Pancreas (tissue), 10 donors: Measurements from ENCODE around the gene COL9A2. TPM values are rescaled to one million over a fixed set of nuclear protein-coding genes. Genes with fewer than 3 reads are reported as not detected.
A peak's percentile ranks its signal among the peaks of the same experiment; 100 is the strongest.

Source experiments
- ATAC-seq, 4 donors: fragments of 200-7000 bp; cut with Tn5 transposase; one replicate each; pipeline versions ENCODE4 v1.8.0 to v1.9.1; 2020; ENCODE audit warnings: mild to moderate bottlenecking in 4 of 4, moderate library complexity in 4 of 4
- DNase-seq, 6 donors: peaks; one replicate each; pipeline ENCODE4 v3.0.0-alpha.2; 2020
- FAIRE-seq: peaks from 2 replicates; lab custom pipeline; 2012; peaks lifted over from hg19 to GRCh38; lab: Jason Lieb, UNC
- H3K27ac ChIP-seq, 4 donors: fragments of 200-600 bp; sonication (generic); 1 replicate in 3 of 4; 2 replicates in 1 of 4; pipeline versions ENCODE4 v1.5.0 to v1.8.0; 2020
- H3K27me3 ChIP-seq, 4 donors: fragments of 200-600 bp; one replicate each; pipeline ENCODE4 v1.8.0; 2021
- H3K36me3 ChIP-seq, 3 donors: fragments of 200-600 bp; sonication (generic) in 1 of 3; one replicate each; pipeline versions ENCODE4 v1.5.0 to v1.8.0; 2020 to 2021
- H3K4me1 ChIP-seq, 3 donors: fragments of 200-600 bp; one replicate each; pipeline ENCODE4 v1.8.0; 2021
- H3K4me3 ChIP-seq, 4 donors: fragments of 200-600 bp; sonication (generic) in 2 of 4; one replicate each; pipeline versions ENCODE4 v1.5.0 to v1.8.0; 2020 to 2021
- H3K9me3 ChIP-seq, 4 donors: fragments of 200-600 bp; one replicate each; pipeline ENCODE4 v1.8.0; 2021
- WGBS, 2 donors: extraction: QIAGEN DNeasy Blood & Tissue Kit; methylation state at CpG; one replicate each; pipeline ENCODE4 v1.1.7; 2013; 5-methylcytosine and 5-hydroxymethylcytosine counted together
- intact Hi-C, 3 donors: fragments of 100-400 bp; cut with DNase I; formaldehyde crosslinking; loops; one replicate each; pipeline versions ENCODE4 v1.11.1 to v1.14.2; 2022
- polyA plus RNA-seq, 2 donors: library from polyadenylated mRNA; stranded (reverse); fragments of 200-250 nt; gene quantifications; one replicate each; pipeline ENCODE4 v1.2.3, GENCODE V29; 2013
- total RNA-seq, 6 donors: library from RNA; stranded (reverse); fragmentation: NEBNext Ultra II Directional in 4 of 6; extraction: Animal tissue kit (Norgen Biotek cat#: 25700) in 4 of 6; gene quantifications; one replicate each; pipeline versions ENCODE4 v1.2.1 to v1.2.4, GENCODE V29; 2021 to 2023
- TF ChIP-seq, protein P1 (sequence below), 4 donors: fragments of 200-600 bp; sonication (generic) in 3 of 4; IDR thresholded peaks; one replicate each; pipeline versions ENCODE4 v1.5.0 to v1.8.0; 2021; ENCODE audit warnings: antibody characterized with exemption in 4 of 4
- donor health status: healthy with polysubstance abuse.
- donor health status: DM: no; HTN: no; CAD: no; lungs with moderate emphysema.
- donor health status: DM: no; HTN: no; CAD: no.
- donor health status: control.
- donor health status: control.
- donor health status: Bipolar disorder and iron deficiency.
- donor health status: DM: yes; HTN: yes; CAD: no.
- donor health status: DM: no; HTN: no; CAD: no.
- donor health status: DM: no; HTN: no; CAD: no.
- donor health status: DM: yes; HTN: yes; CAD: no.

COL9A2 gene
- total and polyA plus RNA-seq, 8 donors, result 0.55 to 10.9 (median 2.1) TPM

DNA sequence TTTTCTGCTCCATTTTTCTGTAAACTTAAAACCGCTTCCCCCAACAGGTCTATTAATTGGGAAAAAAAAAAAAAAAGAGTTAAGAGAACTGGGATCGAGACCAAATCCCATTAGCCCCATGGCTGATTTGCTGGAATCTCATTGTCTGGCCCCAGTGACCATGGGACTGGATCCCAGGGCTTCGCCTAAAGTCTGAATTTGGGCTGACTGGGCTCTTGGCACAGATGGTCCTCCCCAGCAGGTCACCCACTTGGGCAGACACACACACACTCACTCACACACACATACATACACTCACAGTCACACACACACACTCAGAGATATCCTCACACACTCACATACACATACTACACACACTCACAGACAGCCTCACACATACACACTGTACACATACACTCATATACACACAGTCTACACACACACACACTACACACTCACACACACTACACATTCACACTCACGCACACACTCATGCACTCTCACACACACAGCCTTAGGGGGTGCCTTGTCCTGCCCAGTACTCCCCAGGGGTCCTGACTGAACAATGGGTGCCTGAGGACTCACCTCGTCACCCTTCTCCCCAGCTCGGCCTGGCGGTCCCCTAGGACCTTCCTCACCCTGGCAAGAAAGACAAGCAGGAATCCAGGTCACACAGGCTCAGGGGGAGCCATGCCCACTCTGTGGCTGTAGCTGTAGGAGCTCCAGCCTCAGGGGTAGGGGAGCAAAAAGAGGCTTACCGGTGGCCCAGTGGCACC, 7.5 kb downstream of the COL9A2 start:
- Histone ChIP-seq H3K4me3 (no peak overlapping the region), H3K27me3 (no peaks in the 10 kb centered on the region), H3K36me3 (no peaks in the 10 kb centered on the region), H3K27ac (no peak overlapping the region), H3K9me3 (no peaks in the 10 kb centered on the region), H3K4me1 (no peaks in the 10 kb centered on the region)
- TF ChIP-seq, protein P1, sequence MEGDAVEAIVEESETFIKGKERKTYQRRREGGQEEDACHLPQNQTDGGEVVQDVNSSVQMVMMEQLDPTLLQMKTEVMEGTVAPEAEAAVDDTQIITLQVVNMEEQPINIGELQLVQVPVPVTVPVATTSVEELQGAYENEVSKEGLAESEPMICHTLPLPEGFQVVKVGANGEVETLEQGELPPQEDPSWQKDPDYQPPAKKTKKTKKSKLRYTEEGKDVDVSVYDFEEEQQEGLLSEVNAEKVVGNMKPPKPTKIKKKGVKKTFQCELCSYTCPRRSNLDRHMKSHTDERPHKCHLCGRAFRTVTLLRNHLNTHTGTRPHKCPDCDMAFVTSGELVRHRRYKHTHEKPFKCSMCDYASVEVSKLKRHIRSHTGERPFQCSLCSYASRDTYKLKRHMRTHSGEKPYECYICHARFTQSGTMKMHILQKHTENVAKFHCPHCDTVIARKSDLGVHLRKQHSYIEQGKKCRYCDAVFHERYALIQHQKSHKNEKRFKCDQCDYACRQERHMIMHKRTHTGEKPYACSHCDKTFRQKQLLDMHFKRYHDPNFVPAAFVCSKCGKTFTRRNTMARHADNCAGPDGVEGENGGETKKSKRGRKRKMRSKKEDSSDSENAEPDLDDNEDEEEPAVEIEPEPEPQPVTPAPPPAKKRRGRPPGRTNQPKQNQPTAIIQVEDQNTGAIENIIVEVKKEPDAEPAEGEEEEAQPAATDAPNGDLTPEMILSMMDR (IDR thresholded peaks at IDR 0.05), result no peak
- no peak for FAIRE-seq
- ATAC-seq, result no peak
- 70 to 86% methylated on average over 8 of the region's 8 CpGs for WGBS, 2 donors
- no peak for DNase-seq
- intact Hi-C loops, result loop anchor here in 1 of 3 donors (10.0 kb wide), 1 partner anchor 75 kb away; no protein-coding TSS in a partner anchor

DNA sequence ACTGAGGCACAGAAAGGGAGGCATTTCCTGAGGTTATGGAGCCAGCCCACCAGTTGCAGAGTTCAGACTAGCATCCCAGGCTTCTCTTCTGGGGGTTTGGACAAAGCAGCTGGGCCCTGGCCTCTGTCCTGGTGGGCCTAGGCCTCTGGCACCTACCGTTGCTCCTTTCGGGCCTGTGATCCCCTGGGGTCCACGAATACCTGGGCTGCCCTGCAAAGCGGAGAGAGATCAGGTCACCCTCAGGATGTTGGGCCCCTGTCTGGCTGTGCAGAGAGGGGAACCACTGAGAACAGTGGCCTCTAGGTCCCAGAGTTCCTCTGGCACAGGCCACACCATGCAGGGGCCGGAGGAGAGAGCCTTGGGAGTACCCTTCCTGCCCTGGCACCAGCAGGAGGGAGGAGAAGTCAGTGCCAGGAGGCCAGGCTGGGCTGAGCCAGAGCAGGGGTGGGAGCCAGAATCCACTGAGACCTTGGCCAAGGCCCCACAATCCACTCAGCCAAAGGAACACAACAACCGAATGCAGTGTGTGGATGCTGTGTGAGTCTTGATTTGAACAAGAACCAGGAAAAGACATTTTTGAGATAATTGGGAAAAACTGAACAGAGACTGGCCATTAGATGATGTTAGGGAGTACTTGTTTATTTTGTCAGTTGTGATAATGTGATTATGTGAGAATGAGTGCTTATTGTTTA, 8.9 kb downstream of the COL9A2 start:
- H3K4me3 ChIP-seq, result no peak overlapping the region
- H3K36me3 ChIP-seq, result no peaks in the 10 kb centered on the region
- no peak overlapping the region for H3K27ac ChIP-seq
- FAIRE-seq, result no peak
- no peaks in the 10 kb centered on the region for H3K27me3 ChIP-seq
- no peak for DNase-seq
- intact Hi-C loops, result no loop called here
- no peaks in the 10 kb centered on the region for H3K9me3 ChIP-seq
- TF ChIP-seq, protein P1 (IDR thresholded peaks at IDR 0.05), result no peak
- 61 to 70% methylated on average over 6 of the region's 6 CpGs for WGBS, 2 donors
- H3K4me1 ChIP-seq, result no peaks in the 10 kb centered on the region
- no peak for ATAC-seq

DNA sequence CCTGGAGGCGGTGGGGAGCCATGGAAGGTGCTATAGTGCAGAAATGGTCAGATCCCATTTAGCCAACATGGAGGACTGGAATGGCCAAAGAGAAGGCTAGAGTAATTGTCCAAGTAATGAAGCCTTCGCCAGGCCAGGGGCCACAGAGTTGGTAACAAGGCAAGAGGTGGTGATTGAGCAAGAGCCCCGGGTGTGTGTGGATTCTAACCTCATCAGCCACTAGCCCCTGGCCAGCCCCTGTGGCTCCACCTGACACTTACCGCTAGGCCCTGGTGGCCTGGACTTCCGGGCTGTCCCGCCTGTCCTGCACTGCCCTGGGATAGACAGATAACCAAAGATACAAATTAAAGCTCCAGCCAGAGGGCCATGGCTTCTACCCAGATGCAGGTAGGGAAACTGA, 9.9 kb downstream of the COL9A2 start:
- Histone ChIP-seq H3K27ac (no peak overlapping the region), H3K27me3 (no peaks in the 10 kb centered on the region), H3K9me3 (no peaks in the 10 kb centered on the region), H3K4me1 (no peaks in the 10 kb centered on the region), H3K4me3 (no peak overlapping the region), H3K36me3 (no peaks in the 10 kb centered on the region)
- WGBS, 2 donors, result 83 to 92% methylated on average over 6 of the region's 6 CpGs
- intact Hi-C loops, result no loop called here
- TF ChIP-seq, protein P1 (IDR thresholded peaks at IDR 0.05), result no peak
- no peak for ATAC-seq
- no peak for DNase-seq
- no peak for FAIRE-seq

DNA sequence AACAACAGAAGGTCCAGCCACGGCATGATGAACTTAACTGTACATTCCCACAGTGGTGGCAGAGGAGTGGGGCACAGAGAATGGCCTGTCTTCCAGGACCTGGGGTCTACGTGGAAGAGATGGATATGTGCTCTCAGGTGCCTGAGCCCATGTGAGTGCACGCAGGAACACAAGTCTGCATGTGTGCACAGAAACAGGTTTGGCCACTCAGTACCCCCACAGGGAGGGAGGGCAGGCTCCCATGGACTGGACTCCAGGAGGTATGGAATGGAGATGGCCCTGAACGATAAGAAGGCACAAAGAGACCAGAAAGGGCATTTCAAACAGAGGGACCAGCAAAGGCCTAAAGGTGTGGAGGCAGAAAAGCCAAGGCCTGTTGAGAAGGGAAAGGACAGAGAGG, 10.8 kb downstream of the COL9A2 start:
- no peaks in the 10 kb centered on the region for H3K27me3 ChIP-seq
- ATAC-seq (peak in 2 of 4 donors; percentile 39 to 54), FAIRE-seq (no peak), DNase-seq (no peak)
- H3K4me1 ChIP-seq, result no peaks in the 10 kb centered on the region
- no peaks in the 10 kb centered on the region for H3K36me3 ChIP-seq
- H3K9me3 ChIP-seq, result no peaks in the 10 kb centered on the region
- intact Hi-C loops, result no loop called here
- WGBS, 2 donors, result 48 to 52% methylated on average over 4 of the region's 4 CpGs
- H3K27ac ChIP-seq, result no peak overlapping the region
- TF ChIP-seq, protein P1 (IDR thresholded peaks at IDR 0.05), result no peak
- H3K4me3 ChIP-seq, result no peak overlapping the region

DNA sequence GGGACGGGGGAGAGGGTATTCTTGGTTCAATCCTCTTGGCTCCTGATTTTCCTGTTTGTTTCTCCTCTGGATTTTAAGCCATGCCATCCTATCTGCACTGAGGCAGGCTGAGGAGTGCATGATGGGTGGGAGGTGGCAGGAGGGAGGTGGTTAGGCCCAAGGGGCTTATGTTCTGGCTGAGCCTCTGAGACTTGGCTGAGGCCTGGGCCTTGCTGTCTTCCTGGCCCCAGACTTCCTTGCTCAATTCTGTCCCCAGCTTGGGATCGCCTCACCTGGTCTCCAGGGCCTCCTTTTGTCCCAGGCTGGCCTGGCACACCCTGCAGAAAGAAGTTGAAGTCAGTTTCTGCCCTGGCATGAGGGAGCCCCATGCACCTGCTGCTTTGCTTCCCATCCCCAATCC, 11.2 kb downstream of the COL9A2 start:
- Histone ChIP-seq H3K36me3 (no peaks in the 10 kb centered on the region), H3K27me3 (no peaks in the 10 kb centered on the region), H3K9me3 (no peaks in the 10 kb centered on the region), H3K4me3 (no peak overlapping the region), H3K4me1 (no peaks in the 10 kb centered on the region), H3K27ac (no peak overlapping the region)
- intact Hi-C loops, result no loop called here
- no peak for DNase-seq
- TF ChIP-seq, protein P1 (IDR thresholded peaks at IDR 0.05), result no peak
- FAIRE-seq, result no peak
- 74 to 85% methylated on average over 2 of the region's 2 CpGs for WGBS, 2 donors
- no peak for ATAC-seq
